ENCODE results near the gene DHX16.

The DHX16 gene

GRCh38 chr6:30691208-30691847, 18.5 kb upstream of the DHX16 start:
- DNase-seq, result no peak

- peak; percentile 77 for DNase-seq
Measured at GRCh38 chr6:30690403-30691207, 17.8 kb upstream of the DHX16 start, which contains the start of gene NRM. Gene NRM, minus strand, starts transcription at chr6:30690984. Its CDS starts 10 bp downstream, at chr6:30690974.

GRCh38 chr6:30689985-30690384, 17.2 kb upstream of the DHX16 start:
- no peak for DNase-seq

GRCh38 chr6:30689022-30689865, 16.4 kb upstream of the DHX16 start:
- DNase-seq, result no peak

- DNase-seq, result no peak
Measured at GRCh38 chr6:30688569-30688968, 15.8 kb upstream of the DHX16 start.

GRCh38 chr6:30687659-30688431, 15.0 kb upstream of the DHX16 start:
- DNase-seq, result no peak

- peak; percentile 74 for DNase-seq
Measured at GRCh38 chr6:30686908-30687658, 14.3 kb upstream of the DHX16 start.

- peak; percentile 88 for DNase-seq
Measured at GRCh38 chr6:30686009-30686907, 13.5 kb upstream of the DHX16 start, which contains the start of gene PPP1R18. Gene PPP1R18, minus strand, starts transcription at chr6:30686645. Its CDS starts 627 bp downstream, at chr6:30686018.

- no peak for DNase-seq
Measured at GRCh38 chr6:30685157-30686008, 12.6 kb upstream of the DHX16 start.

GRCh38 chr6:30684386-30685156, 11.8 kb upstream of the DHX16 start:
- peak; percentile 49 for DNase-seq

- DNase-seq, result no peak
Measured at GRCh38 chr6:30683980-30684338, 11.2 kb upstream of the DHX16 start.

GRCh38 chr6:30683183-30683979, 10.6 kb upstream of the DHX16 start:
- DNase-seq, result no peak

- peak; percentile 85 for DNase-seq
Measured at GRCh38 chr6:30682143-30683117, 9.6 kb upstream of the DHX16 start.

GRCh38 chr6:30681766-30682142, 8.9 kb upstream of the DHX16 start:
- DNase-seq, result no peak

- no peak for DNase-seq
Measured at GRCh38 chr6:30679765-30680535, 7.1 kb upstream of the DHX16 start.

Data from activated naive CD4-positive, alpha-beta T cell treated with anti-CD3 and anti-CD28 coated beads, Interleukin-2, amount 50 U/mL, for 16 hours (primary cell).